HG02870 (cell line): ENCODE measurements around the gene ANKRD33.

Source experiments
- ATAC-seq: cut with Tn5 transposase; IDR thresholded peaks from one replicate; pipeline ENCODE4 v1.9.1; 2021; ENCODE audit warnings: mild to moderate bottlenecking, moderate library complexity; ENCODE audit not compliant: unreplicated experiment

The ANKRD33 gene

GRCh38 chr12:51941011-51941581, 53.2 kb downstream of the ANKRD33 start:
- ATAC-seq = no peak
